Neural progenitor cell (in vitro differentiated cells): Measurements from ENCODE around the gene GSE1. TPM values are rescaled to one million over a fixed set of nuclear protein-coding genes. Genes with fewer than 3 reads are reported as not detected.

Experiments
- DNase-seq: peaks from one replicate; pipeline ENCODE4 v3.0.0-alpha.2; 2016; ENCODE audit warnings: low spot score
- H2AFZ ChIP-seq: fragments of 200-600 bp; sonication (generic); replicated peaks from 2 replicates; pipeline ENCODE4 v1.6.1; 2016; ENCODE audit warnings: antibody characterized with exemption
- H3F3A ChIP-seq: fragments of 200-600 bp; sonication (generic); 2 replicates; pipeline ENCODE4 v1.6.1; 2016; ENCODE audit warnings: antibody characterized with exemption, low read depth
- H3K27ac ChIP-seq: fragments of 200-600 bp; sonication (generic); 2 replicates; pipeline ENCODE4 v1.5.1; 2016; ENCODE audit warnings: mild to moderate bottlenecking
- H3K27me3 ChIP-seq: fragments of 200-600 bp; sonication (generic); 2 replicates; pipeline ENCODE4 v1.6.1; 2016; ENCODE audit warnings: mild to moderate bottlenecking, moderate library complexity
- H3K36me3 ChIP-seq: fragments of 200-600 bp; sonication (generic); 2 replicates; pipeline ENCODE4 v1.5.1; 2016
- H3K4me1 ChIP-seq: fragments of 200-600 bp; sonication (generic); 2 replicates; pipeline ENCODE4 v1.6.1; 2016; ENCODE audit warnings: mixed run types
- H3K4me2 ChIP-seq: fragments of 200-600 bp; sonication (generic); 2 replicates; pipeline ENCODE4 v1.6.1; 2016
- H3K4me3 ChIP-seq: fragments of 200-600 bp; sonication (generic); 2 replicates; pipeline ENCODE4 v1.5.1; 2016
- H3K79me2 ChIP-seq: fragments of 200-600 bp; sonication (generic); 2 replicates; pipeline ENCODE4 v1.6.1; 2016; ENCODE audit warnings: low read depth
- H3K9ac ChIP-seq: fragments of 200-600 bp; sonication (generic); 2 replicates; pipeline ENCODE4 v1.6.1; 2016
- H3K9me3 ChIP-seq: fragments of 200-600 bp; sonication (generic); 2 replicates; pipeline ENCODE4 v1.5.1; 2016; ENCODE audit warnings: low read depth
- H4K20me1 ChIP-seq: fragments of 200-600 bp; sonication (generic); 2 replicates; pipeline ENCODE4 v1.6.1; 2016; ENCODE audit warnings: low read depth
- H3K27ac Mint-ChIP-seq: 3 replicates; pipeline ENCODE4 v1.8.0; 2021; ENCODE audit warnings: mixed read lengths
- H3K27me3 Mint-ChIP-seq: 2 replicates; pipeline ENCODE4 v1.8.0; 2022; ENCODE audit warnings: low read depth, mild to moderate bottlenecking, inconsistent platforms, moderate library complexity, mixed read lengths; ENCODE audit not compliant: insufficient read depth
- H3K36me3 Mint-ChIP-seq: 3 replicates; pipeline ENCODE4 v1.8.0; 2021; ENCODE audit warnings: mixed read lengths
- H3K4me1 Mint-ChIP-seq: 3 replicates; pipeline ENCODE4 v1.8.0; 2021; ENCODE audit warnings: mixed read lengths
- H3K4me3 Mint-ChIP-seq: 3 replicates; pipeline ENCODE4 v1.8.0; 2021; ENCODE audit warnings: mild to moderate bottlenecking, moderate library complexity, mixed read lengths
- H3K9me3 Mint-ChIP-seq: 3 replicates; pipeline ENCODE4 v1.8.0; 2020; ENCODE audit warnings: mixed read lengths
- EZH2 ChIP-seq: fragments of 200-600 bp; sonication (generic); IDR thresholded peaks from 2 replicates; pipeline ENCODE4 v1.6.1; 2017; ENCODE audit warnings: antibody characterized with exemption, mild to moderate bottlenecking, moderate library complexity
- EZH2phosphoT487 ChIP-seq: fragments of 200-600 bp; sonication (generic); IDR thresholded peaks from 2 replicates; pipeline ENCODE4 v1.6.1; 2017; ENCODE audit warnings: antibody characterized with exemption
- total RNA-seq: library from RNA; depleted of rRNA; stranded (reverse); fragments of >200 nt; gene quantifications from 2 replicates; pipeline ENCODE4 v1.2.3, GENCODE V29; 2015; ENCODE audit warnings: low replicate concordance
- TF ChIP-seq, protein P1 (sequence below): fragments of 200-600 bp; sonication (generic); IDR thresholded peaks from 2 replicates; pipeline ENCODE4 v1.5.1; 2017; ENCODE audit warnings: antibody characterized with exemption, mild to moderate bottlenecking

GSE1 gene
- total RNA-seq, 1 donor from 2014 or later = 7.7 TPM

DNA sequence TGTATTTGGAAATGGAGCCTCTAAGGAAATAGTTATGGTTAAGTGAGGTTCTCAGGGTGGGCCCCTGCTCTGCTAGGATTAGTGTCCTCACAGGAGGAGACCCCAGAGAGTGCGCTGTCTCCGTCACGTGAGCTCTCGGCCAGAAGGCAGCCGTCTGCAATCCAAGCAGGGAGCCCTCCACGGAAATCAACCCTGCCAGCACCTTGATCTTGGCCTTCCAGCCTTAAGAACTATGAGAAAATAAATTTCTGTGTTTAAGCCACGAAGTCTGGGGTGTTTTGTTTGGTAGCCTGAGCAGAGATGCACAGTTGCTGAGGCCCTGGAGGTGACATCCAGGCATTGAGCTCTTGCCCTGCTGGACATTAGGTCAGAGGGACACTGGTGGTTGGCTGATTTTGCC lies 32.4 kb upstream of the GSE1 start:
- no peak for DNase-seq
- no peak overlapping the region for H3K27ac Mint-ChIP-seq

GRCh38 chr16:85582229-85582991 lies 30.7 kb upstream of the GSE1 start:
- peaks cover 85% of the 10 kb centered on the region for H3F3A ChIP-seq
- TF ChIP-seq, protein P1, sequence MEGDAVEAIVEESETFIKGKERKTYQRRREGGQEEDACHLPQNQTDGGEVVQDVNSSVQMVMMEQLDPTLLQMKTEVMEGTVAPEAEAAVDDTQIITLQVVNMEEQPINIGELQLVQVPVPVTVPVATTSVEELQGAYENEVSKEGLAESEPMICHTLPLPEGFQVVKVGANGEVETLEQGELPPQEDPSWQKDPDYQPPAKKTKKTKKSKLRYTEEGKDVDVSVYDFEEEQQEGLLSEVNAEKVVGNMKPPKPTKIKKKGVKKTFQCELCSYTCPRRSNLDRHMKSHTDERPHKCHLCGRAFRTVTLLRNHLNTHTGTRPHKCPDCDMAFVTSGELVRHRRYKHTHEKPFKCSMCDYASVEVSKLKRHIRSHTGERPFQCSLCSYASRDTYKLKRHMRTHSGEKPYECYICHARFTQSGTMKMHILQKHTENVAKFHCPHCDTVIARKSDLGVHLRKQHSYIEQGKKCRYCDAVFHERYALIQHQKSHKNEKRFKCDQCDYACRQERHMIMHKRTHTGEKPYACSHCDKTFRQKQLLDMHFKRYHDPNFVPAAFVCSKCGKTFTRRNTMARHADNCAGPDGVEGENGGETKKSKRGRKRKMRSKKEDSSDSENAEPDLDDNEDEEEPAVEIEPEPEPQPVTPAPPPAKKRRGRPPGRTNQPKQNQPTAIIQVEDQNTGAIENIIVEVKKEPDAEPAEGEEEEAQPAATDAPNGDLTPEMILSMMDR = no peak
- no peak for TF ChIP-seq EZH2
- TF ChIP-seq EZH2phosphoT487 = no peak
- peaks cover 41% of the 10 kb centered on the region for H4K20me1 ChIP-seq
- no peaks in the 10 kb centered on the region for H3K79me2 ChIP-seq
- no peak overlapping the region for H2AFZ ChIP-seq
- peaks cover 5% of the 10 kb centered on the region for H3K9me3 Mint-ChIP-seq
- H3K36me3 ChIP-seq = no peaks in the 10 kb centered on the region
- H3K27ac Mint-ChIP-seq = no peak overlapping the region
- H3K4me3 ChIP-seq = no peak overlapping the region
- no peaks in the 10 kb centered on the region for H3K36me3 Mint-ChIP-seq
- peak overlapping the region; percentile 77 for H3K4me3 Mint-ChIP-seq
- H3K27ac ChIP-seq = no peak overlapping the region
- peaks cover 22% of the 10 kb centered on the region for H3K27me3 ChIP-seq
- peaks cover 39% of the 10 kb centered on the region for H3K27me3 Mint-ChIP-seq
- H3K9me3 ChIP-seq = no peaks in the 10 kb centered on the region
- H3K4me1 Mint-ChIP-seq = peaks cover 88% of the 10 kb centered on the region
- no peak overlapping the region for H3K9ac ChIP-seq
- peaks cover 92% of the 10 kb centered on the region for H3K4me1 ChIP-seq
- no peak for DNase-seq
- peak overlapping the region; percentile 65 for H3K4me2 ChIP-seq

More for the DNA sequence above, 32.4 kb upstream of the GSE1 start:
- H4K20me1 ChIP-seq = peaks cover 47% of the 10 kb centered on the region
- H3F3A ChIP-seq = peaks cover 79% of the 10 kb centered on the region
- no peak overlapping the region for H3K4me2 ChIP-seq
- no peaks in the 10 kb centered on the region for H3K9me3 ChIP-seq
- no peaks in the 10 kb centered on the region for H3K36me3 ChIP-seq
- no peak overlapping the region for H2AFZ ChIP-seq
- H3K27ac ChIP-seq = no peak overlapping the region
- H3K27me3 ChIP-seq = peaks cover 17% of the 10 kb centered on the region
- H3K9me3 Mint-ChIP-seq = peaks cover 5% of the 10 kb centered on the region
- H3K36me3 Mint-ChIP-seq = no peaks in the 10 kb centered on the region
- TF ChIP-seq EZH2phosphoT487 = no peak
- no peak for TF ChIP-seq EZH2
- TF ChIP-seq, protein P1 = no peak
- H3K4me1 ChIP-seq = peaks cover 93% of the 10 kb centered on the region
- H3K9ac ChIP-seq = no peak overlapping the region
- peak overlapping the region; percentile 15 for H3K4me3 Mint-ChIP-seq
- H3K4me3 ChIP-seq = no peak overlapping the region
- H3K79me2 ChIP-seq = no peaks in the 10 kb centered on the region
- H3K27me3 Mint-ChIP-seq = peaks cover 39% of the 10 kb centered on the region
- peaks cover 91% of the 10 kb centered on the region for H3K4me1 Mint-ChIP-seq

DNA sequence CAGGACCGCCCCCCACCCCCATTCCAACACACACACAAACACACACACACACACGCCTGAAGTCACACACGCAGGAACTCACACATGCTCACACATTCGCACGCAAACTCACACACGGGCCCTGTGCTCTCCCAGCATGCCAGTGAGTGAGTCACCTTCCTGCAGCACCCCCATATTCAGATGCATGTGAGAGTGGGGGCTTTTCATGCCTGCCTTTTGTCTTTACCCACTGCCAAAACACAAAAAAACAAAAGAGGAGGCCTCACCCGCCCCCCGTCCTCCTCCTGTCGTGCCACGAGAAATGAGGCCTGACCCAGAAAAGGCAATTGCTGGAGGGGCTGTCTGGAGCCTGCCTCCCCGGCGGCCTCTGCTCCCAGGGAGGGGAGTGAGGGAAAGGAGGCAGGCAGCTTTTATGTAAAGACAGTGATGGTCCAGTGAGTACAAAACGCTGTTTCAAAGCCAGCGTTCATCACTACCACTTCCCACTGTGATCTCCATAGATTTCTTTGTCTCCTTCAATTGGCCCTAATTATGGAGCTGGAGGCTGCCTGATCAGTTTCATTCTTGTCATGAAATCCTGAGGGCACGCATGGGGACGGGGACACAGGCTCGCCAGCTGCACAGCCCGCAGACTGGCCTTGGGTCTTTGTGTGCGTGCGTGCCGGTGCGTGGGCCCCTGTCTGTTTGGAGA lies 29.5 kb upstream of the GSE1 start:
- peak overlapping the region; percentile 65 for H3K4me2 ChIP-seq
- no peak overlapping the region for H3K27ac ChIP-seq

More for the DNA sequence above, 29.5 kb upstream of the GSE1 start:
- H3F3A ChIP-seq = peaks cover 83% of the 10 kb centered on the region
- Mint-ChIP-seq H3K4me1 (peaks cover 90% of the 10 kb centered on the region), H3K4me3 (peak overlapping the region; percentile 16), H3K9me3 (peaks cover 5% of the 10 kb centered on the region), H3K27ac (peak overlapping the region; percentile 77), H3K36me3 (no peaks in the 10 kb centered on the region), H3K27me3 (peaks cover 38% of the 10 kb centered on the region)
- H3K36me3 ChIP-seq = no peaks in the 10 kb centered on the region
- DNase-seq = peak; percentile 83
- TF ChIP-seq EZH2phosphoT487 (no peak), EZH2 (no peak)
- TF ChIP-seq, protein P1 = no peak
- peaks cover 92% of the 10 kb centered on the region for H3K4me1 ChIP-seq
- peaks cover 22% of the 10 kb centered on the region for H3K27me3 ChIP-seq
- H4K20me1 ChIP-seq = peaks cover 33% of the 10 kb centered on the region
- H3K79me2 ChIP-seq = no peaks in the 10 kb centered on the region
- H3K9me3 ChIP-seq = no peaks in the 10 kb centered on the region
- peak overlapping the region; percentile 20 for H3K4me3 ChIP-seq
- H2AFZ ChIP-seq = no peak overlapping the region
- no peak overlapping the region for H3K9ac ChIP-seq
